Measurements from ENCODE around the gene CFB. TPM values are rescaled to one million over a fixed set of nuclear protein-coding genes. Genes with fewer than 3 reads are reported as not detected.
A peak's percentile ranks its signal among the peaks of the same experiment; 100 is the strongest.

The CFB gene
- total and polyA plus RNA-seq, 2 of the 13 experiments (the other 11 are each of a cell fraction or from before 2014, with no cell fraction given), result 171 to 513 TPM

DNA sequence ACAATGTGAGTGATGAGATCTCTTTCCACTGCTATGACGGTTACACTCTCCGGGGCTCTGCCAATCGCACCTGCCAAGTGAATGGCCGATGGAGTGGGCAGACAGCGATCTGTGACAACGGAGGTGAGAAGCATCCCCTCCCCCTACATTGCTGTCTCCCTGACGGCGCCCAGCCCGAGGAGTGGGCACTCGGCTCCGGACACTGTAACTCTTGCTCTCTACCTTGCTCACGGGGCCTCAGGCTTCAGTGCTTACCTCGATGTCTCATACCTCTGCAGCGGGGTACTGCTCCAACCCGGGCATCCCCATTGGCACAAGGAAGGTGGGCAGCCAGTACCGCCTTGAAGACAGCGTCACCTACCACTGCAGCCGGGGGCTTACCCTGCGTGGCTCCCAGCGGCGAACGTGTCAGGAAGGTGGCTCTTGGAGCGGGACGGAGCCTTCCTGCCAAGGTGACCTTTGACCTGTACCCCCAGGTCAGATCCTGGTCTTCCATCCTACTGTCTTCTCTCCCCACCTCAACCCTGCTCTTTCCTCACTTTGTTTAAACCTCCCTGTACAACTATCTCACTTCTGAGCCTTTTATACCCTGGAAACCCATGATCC is 1.3 kb downstream of the CFB start (continued):
- peak; percentile 87 for TF ChIP-seq ZNF572 (CRISPR knock-in tag; IDR thresholded peaks at IDR 0.05)
- peak; percentile 72 for TF ChIP-seq RBFOX2 (IDR thresholded peaks at IDR 0.05; ENCODE audit: low read depth, low read length)
- TF ChIP-seq FOXO4 (CRISPR knock-in tag; conservative IDR thresholded peaks at IDR 0.05), result no peak; the same call in 1 of the 2 replicates
- TF ChIP-seq ISL2 (CRISPR knock-in tag; IDR thresholded peaks at IDR 0.05), result no peak
- TF ChIP-seq, protein P1, sequence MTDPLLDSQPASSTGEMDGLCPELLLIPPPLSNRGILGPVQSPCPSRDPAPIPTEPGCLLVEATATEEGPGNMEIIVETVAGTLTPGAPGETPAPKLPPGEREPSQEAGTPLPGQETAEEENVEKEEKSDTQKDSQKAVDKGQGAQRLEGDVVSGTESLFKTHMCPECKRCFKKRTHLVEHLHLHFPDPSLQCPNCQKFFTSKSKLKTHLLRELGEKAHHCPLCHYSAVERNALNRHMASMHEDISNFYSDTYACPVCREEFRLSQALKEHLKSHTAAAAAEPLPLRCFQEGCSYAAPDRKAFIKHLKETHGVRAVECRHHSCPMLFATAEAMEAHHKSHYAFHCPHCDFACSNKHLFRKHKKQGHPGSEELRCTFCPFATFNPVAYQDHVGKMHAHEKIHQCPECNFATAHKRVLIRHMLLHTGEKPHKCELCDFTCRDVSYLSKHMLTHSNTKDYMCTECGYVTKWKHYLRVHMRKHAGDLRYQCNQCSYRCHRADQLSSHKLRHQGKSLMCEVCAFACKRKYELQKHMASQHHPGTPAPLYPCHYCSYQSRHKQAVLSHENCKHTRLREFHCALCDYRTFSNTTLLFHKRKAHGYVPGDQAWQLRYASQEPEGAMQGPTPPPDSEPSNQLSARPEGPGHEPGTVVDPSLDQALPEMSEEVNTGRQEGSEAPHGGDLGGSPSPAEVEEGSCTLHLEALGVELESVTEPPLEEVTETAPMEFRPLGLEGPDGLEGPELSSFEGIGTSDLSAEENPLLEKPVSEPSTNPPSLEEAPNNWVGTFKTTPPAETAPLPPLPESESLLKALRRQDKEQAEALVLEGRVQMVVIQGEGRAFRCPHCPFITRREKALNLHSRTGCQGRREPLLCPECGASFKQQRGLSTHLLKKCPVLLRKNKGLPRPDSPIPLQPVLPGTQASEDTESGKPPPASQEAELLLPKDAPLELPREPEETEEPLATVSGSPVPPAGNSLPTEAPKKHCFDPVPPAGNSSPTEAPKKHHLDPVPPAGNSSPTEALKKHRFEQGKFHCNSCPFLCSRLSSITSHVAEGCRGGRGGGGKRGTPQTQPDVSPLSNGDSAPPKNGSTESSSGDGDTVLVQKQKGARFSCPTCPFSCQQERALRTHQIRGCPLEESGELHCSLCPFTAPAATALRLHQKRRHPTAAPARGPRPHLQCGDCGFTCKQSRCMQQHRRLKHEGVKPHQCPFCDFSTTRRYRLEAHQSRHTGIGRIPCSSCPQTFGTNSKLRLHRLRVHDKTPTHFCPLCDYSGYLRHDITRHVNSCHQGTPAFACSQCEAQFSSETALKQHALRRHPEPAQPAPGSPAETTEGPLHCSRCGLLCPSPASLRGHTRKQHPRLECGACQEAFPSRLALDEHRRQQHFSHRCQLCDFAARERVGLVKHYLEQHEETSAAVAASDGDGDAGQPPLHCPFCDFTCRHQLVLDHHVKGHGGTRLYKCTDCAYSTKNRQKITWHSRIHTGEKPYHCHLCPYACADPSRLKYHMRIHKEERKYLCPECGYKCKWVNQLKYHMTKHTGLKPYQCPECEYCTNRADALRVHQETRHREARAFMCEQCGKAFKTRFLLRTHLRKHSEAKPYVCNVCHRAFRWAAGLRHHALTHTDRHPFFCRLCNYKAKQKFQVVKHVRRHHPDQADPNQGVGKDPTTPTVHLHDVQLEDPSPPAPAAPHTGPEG (CRISPR knock-in tag; IDR thresholded peaks at IDR 0.05), result peak; percentile 55; the same call in 1 of the 2 replicates
- TF ChIP-seq, protein P2, sequence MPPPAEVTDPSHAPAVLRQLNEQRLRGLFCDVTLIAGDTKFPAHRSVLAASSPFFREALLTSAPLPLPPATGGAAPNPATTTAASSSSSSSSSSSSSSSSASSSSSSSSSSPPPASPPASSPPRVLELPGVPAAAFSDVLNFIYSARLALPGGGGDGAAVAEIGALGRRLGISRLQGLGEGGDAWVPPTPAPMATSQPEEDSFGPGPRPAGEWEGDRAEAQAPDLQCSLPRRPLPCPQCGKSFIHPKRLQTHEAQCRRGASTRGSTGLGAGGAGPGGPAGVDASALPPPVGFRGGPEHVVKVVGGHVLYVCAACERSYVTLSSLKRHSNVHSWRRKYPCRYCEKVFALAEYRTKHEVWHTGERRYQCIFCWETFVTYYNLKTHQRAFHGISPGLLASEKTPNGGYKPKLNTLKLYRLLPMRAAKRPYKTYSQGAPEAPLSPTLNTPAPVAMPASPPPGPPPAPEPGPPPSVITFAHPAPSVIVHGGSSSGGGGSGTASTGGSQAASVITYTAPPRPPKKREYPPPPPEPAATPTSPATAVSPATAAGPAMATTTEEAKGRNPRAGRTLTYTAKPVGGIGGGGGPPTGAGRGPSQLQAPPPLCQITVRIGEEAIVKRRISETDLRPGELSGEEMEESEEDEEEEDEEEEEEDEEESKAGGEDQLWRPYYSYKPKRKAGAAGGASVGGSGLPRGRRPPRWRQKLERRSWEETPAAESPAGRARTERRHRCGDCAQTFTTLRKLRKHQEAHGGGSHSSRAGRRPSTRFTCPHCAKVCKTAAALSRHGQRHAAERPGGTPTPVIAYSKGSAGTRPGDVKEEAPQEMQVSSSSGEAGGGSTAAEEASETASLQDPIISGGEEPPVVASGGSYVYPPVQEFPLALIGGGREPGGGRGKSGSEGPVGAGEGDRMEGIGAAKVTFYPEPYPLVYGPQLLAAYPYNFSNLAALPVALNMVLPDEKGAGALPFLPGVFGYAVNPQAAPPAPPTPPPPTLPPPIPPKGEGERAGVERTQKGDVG (CRISPR knock-in tag; IDR thresholded peaks at IDR 0.05; ENCODE audit: borderline replicate concordance), result 0 out of 2 replicates have a peak, but pooled peaks have one; percentile 23
- TF ChIP-seq, protein P3, sequence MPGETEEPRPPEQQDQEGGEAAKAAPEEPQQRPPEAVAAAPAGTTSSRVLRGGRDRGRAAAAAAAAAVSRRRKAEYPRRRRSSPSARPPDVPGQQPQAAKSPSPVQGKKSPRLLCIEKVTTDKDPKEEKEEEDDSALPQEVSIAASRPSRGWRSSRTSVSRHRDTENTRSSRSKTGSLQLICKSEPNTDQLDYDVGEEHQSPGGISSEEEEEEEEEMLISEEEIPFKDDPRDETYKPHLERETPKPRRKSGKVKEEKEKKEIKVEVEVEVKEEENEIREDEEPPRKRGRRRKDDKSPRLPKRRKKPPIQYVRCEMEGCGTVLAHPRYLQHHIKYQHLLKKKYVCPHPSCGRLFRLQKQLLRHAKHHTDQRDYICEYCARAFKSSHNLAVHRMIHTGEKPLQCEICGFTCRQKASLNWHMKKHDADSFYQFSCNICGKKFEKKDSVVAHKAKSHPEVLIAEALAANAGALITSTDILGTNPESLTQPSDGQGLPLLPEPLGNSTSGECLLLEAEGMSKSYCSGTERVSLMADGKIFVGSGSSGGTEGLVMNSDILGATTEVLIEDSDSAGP (CRISPR knock-in tag; IDR thresholded peaks at IDR 0.05; ENCODE audit: borderline replicate concordance), result peak; percentile 35; the same call in 1 of the 2 replicates
- 0 out of 2 replicates have a peak, but pooled peaks have one; percentile 37 for TF ChIP-seq ZNF674 (CRISPR knock-in tag; IDR thresholded peaks at IDR 0.05; ENCODE audit: low read depth)
- TF ChIP-seq, protein P4, sequence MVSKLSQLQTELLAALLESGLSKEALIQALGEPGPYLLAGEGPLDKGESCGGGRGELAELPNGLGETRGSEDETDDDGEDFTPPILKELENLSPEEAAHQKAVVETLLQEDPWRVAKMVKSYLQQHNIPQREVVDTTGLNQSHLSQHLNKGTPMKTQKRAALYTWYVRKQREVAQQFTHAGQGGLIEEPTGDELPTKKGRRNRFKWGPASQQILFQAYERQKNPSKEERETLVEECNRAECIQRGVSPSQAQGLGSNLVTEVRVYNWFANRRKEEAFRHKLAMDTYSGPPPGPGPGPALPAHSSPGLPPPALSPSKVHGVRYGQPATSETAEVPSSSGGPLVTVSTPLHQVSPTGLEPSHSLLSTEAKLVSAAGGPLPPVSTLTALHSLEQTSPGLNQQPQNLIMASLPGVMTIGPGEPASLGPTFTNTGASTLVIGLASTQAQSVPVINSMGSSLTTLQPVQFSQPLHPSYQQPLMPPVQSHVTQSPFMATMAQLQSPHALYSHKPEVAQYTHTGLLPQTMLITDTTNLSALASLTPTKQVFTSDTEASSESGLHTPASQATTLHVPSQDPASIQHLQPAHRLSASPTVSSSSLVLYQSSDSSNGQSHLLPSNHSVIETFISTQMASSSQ (IDR thresholded peaks at IDR 0.05; ENCODE audit: low read depth), result no peak
- TF ChIP-seq, protein P4 (CRISPR knock-in tag; IDR thresholded peaks at IDR 0.05; ENCODE audit: borderline replicate concordance), result peak; percentile 32; the same call in 1 of the 2 replicates
- TF ChIP-seq ZNF747 (CRISPR knock-in tag; IDR thresholded peaks at IDR 0.05; ENCODE audit: borderline replicate concordance), result no peak
